ENCODE data around the gene SGTB.

DNA sequence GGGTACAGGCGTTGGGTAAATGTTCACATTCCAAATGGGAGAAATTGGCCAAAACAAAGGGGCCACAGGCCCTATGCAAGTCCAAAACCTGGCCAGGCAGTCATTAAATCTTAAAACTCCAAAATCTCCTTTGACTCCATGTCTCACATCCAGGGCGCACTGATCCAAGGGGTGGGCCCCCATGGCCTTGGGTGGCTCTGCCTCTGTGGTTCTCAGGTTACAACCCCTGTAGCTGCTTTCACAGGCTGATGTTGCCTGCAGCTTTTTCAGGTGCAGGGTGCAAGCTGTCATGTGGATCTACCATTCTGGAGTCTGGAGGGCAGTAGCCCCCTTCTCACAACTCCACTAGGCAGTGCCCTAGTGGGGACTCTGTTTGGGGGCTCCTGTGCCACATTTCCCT lies 44.9 kb upstream of the SGTB start:
- TF ChIP-seq CTCF (IDR thresholded peaks at IDR 0.05): no peak
- TF ChIP-seq POLR2AphosphoS5 (IDR thresholded peaks at IDR 0.05; ENCODE audit: insufficient read depth in 1 of 2, low read depth in 1 of 2): no peak
